Right ventricle myocardium superior (tissue), 1 donor: ENCODE results near the gene PRKD2. TPM values are rescaled to one million over a fixed set of nuclear protein-coding genes. Genes with fewer than 3 reads are reported as not detected.

Experiments
- ATAC-seq: fragments of 200-7000 bp; cut with Tn5 transposase; one replicate; pipeline ENCODE4 v1.9.1; 2020; ENCODE audit warnings: mild to moderate bottlenecking; ENCODE audit not compliant: poor library complexity
- DNase-seq: peaks from one replicate; pipeline ENCODE4 v3.0.0-alpha.2; 2020
- intact Hi-C: fragments of 100-400 bp; cut with DNase I; formaldehyde crosslinking; loops from one replicate; pipeline ENCODE4 v1.11.2; 2022
- total RNA-seq: library from RNA; stranded (reverse); fragmentation: NEBNext Ultra II Directional; extraction: Animal tissue kit (Norgen Biotek cat#: 25700); gene quantifications from one replicate; pipeline ENCODE4 v1.2.1, GENCODE V29; 2021
- donor health status: DM: no; HTN: yes; CAD: no; lungs with severe emphysema.

PRKD2 gene
- total RNA-seq, 1 donor from 2014 or later: 10.1 TPM

GRCh38 chr19:46728693-46729339 is 11.9 kb upstream of the PRKD2 start:
- DNase-seq: peak; percentile 88
- intact Hi-C loops: no loop called here
- ATAC-seq: peak; percentile 73

GRCh38 chr19:46728208-46728607 is 11.3 kb upstream of the PRKD2 start:
- DNase-seq: peak; percentile 64
- peak; percentile 7 for ATAC-seq
- intact Hi-C loops: no loop called here

GRCh38 chr19:46727757-46728156 is 10.8 kb upstream of the PRKD2 start:
- ATAC-seq: no peak
- intact Hi-C loops: no loop called here
- DNase-seq: peak; percentile 30

- peak; percentile 41 for DNase-seq
- intact Hi-C loops: no loop called here
Measured at GRCh38 chr19:46726971-46727501, 10.1 kb upstream of the PRKD2 start.

GRCh38 chr19:46726551-46726950 is 9.6 kb upstream of the PRKD2 start:
- DNase-seq: no peak
- ATAC-seq: no peak
- intact Hi-C loops: no loop called here

More at GRCh38 chr19:46726971-46727501, 10.1 kb upstream of the PRKD2 start:
- ATAC-seq: no peak

- ATAC-seq (no peak), DNase-seq (no peak)
- intact Hi-C loops: no loop called here
Measured at GRCh38 chr19:46725859-46726393, 9.0 kb upstream of the PRKD2 start.

GRCh38 chr19:46725036-46725820 is 8.3 kb upstream of the PRKD2 start:
- intact Hi-C loops: no loop called here

GRCh38 chr19:46724468-46724867 is 7.6 kb upstream of the PRKD2 start:
- ATAC-seq: no peak
- DNase-seq: peak; percentile 32
- intact Hi-C loops: no loop called here

More at GRCh38 chr19:46725036-46725820, 8.3 kb upstream of the PRKD2 start:
- no peak for ATAC-seq
- DNase-seq: peak; percentile 33

- ATAC-seq (no peak), DNase-seq (no peak)
- intact Hi-C loops: no loop called here
Measured at GRCh38 chr19:46723471-46723870, 6.6 kb upstream of the PRKD2 start.

- ATAC-seq (no peak), DNase-seq (peak; percentile 40)
- intact Hi-C loops: no loop called here
Measured at GRCh38 chr19:46723023-46723461, 6.1 kb upstream of the PRKD2 start.

- ATAC-seq: no peak
- intact Hi-C loops: no loop called here
- DNase-seq: no peak
Measured at GRCh38 chr19:46722421-46723022, 5.6 kb upstream of the PRKD2 start.

- ATAC-seq (no peak), DNase-seq (peak; percentile 37)
- intact Hi-C loops: no loop called here
Measured at GRCh38 chr19:46722004-46722380, 5.1 kb upstream of the PRKD2 start.

GRCh38 chr19:46721269-46722003 is 4.5 kb upstream of the PRKD2 start:
- peak; percentile 38 for DNase-seq
- ATAC-seq: no peak
- intact Hi-C loops: no loop called here

GRCh38 chr19:46720503-46721239 is 3.8 kb upstream of the PRKD2 start:
- intact Hi-C loops: no loop called here

GRCh38 chr19:46719629-46720502 is 3.0 kb upstream of the PRKD2 start:
- DNase-seq: peak; percentile 36
- ATAC-seq: no peak
- intact Hi-C loops: no loop called here

More at GRCh38 chr19:46720503-46721239, 3.8 kb upstream of the PRKD2 start:
- DNase-seq (peak; percentile 34), ATAC-seq (no peak)

- no peak for ATAC-seq
- intact Hi-C loops: no loop called here
- peak; percentile 29 for DNase-seq
Measured at GRCh38 chr19:46718934-46719622, 2.2 kb upstream of the PRKD2 start.
